Thyroid gland (tissue), 4 donors: ENCODE results near the gene MAML3.

Source experiments
- CTCF ChIP-seq, 6 experiments: fragments of 200-600 bp in 3 of 6; fragments of 450-650 bp in 3 of 6; sonication (generic) in 3 of 6; IDR thresholded peaks; one replicate each; pipeline ENCODE4 v1.5.1; 2016 to 2019; ENCODE audit warnings: antibody characterized with exemption in 6 of 6, mild to moderate bottlenecking in 2 of 6, inconsistent platforms in 1 of 6, moderate library complexity in 1 of 6
- POLR2A ChIP-seq, 2 donors: fragments of 450-650 bp; IDR thresholded peaks; one replicate each; pipeline ENCODE4 v1.6.1; 2017; ENCODE audit warnings: antibody characterized with exemption in 2 of 2, mild to moderate bottlenecking in 2 of 2, moderate library complexity in 1 of 2

GRCh38 chr4:139736661-139737060 lies 417.3 kb downstream of the MAML3 start:
- TF ChIP-seq POLR2A (IDR thresholded peaks at IDR 0.05) (no peak), CTCF (IDR thresholded peaks at IDR 0.05) (no peak)
